Measurements from ENCODE around the gene KIRREL2.

The KIRREL2 gene

DNA sequence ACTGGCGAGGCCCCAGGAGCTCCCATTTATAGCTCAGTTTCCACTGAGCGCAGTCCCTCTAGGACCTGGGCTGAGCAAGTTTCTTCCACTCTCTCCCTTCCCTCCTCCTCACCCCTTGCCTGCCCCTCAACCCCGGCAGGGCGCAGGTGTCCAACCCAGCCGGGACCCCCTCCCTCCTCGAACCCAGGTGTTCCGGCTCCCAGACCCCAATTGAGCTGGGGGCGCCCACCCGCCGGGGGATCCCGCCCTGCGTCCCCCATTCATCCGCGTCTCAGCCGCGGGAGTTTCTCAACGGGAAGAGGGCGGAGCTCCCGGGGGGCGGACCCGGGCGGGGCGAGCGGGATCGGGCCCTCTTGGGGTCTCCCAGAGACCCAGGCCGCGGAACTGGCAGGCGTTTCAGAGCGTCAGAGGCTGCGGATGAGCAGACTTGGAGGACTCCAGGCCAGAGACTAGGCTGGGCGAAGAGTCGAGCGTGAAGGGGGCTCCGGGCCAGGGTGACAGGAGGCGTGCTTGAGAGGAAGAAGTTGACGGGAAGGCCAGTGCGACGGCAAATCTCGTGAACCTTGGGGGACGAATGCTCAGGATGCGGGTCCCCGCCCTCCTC, at the start of gene KIRREL2:
Gene KIRREL2, plus strand, starts transcription at position 366 of the 604 bp plus-strand sequence. Its CDS starts 209 bp downstream, at position 575.
- no peaks in the 10 kb centered on the region for H3K9me3 ChIP-seq (ENCODE audit: control insufficient read depth, insufficient read depth, low read depth, low read length)
- H3K4me1 ChIP-seq (ENCODE audit: control insufficient read depth, insufficient read depth, low read length) = no peaks in the 10 kb centered on the region
- no peak for TF ChIP-seq ZNF785 (tag by site-specific recombination; IDR thresholded peaks at IDR 0.05)
- TF ChIP-seq, protein P1, sequence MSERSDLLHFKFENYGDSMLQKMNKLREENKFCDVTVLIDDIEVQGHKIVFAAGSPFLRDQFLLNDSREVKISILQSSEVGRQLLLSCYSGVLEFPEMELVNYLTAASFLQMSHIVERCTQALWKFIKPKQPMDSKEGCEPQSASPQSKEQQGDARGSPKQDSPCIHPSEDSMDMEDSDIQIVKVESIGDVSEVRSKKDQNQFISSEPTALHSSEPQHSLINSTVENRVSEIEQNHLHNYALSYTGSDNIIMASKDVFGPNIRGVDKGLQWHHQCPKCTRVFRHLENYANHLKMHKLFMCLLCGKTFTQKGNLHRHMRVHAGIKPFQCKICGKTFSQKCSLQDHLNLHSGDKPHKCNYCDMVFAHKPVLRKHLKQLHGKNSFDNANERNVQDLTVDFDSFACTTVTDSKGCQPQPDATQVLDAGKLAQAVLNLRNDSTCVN (tag by site-specific recombination; optimal IDR thresholded peaks at IDR 0.05) = peak; percentile 9
- peak; percentile 23; the same call in 1 of the 2 replicates for TF ChIP-seq SP2 (tag by site-specific recombination; IDR thresholded peaks at IDR 0.05)
- TF ChIP-seq, protein P2, sequence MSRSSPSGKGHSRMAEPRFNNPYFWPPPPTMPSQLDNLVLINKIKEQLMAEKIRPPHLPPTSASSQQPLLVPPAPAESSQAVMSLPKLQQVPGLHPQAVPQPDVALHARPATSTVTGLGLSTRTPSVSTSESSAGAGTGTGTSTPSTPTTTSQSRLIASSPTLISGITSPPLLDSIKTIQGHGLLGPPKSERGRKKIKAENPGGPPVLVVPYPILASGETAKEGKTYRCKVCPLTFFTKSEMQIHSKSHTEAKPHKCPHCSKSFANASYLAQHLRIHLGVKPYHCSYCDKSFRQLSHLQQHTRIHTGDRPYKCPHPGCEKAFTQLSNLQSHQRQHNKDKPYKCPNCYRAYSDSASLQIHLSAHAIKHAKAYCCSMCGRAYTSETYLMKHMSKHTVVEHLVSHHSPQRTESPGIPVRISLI (tag by site-specific recombination; IDR thresholded peaks at IDR 0.05) = no peak
- no peak for TF ChIP-seq MZF1 (tag by site-specific recombination; IDR thresholded peaks at IDR 0.05; ENCODE audit: borderline replicate concordance)
- peak; percentile 71; the same call in 1 of the 2 replicates for TF ChIP-seq KLF8 (tag by site-specific recombination; IDR thresholded peaks at IDR 0.05)
- POLR2A ChIA-PET = interaction anchor here (0.6 kb wide), 1 partner anchor 197 kb away, joined by 11 read pairs; no protein-coding TSS in a partner anchor
- H3K36me3 ChIP-seq (ENCODE audit: control insufficient read depth in 2 of 2, insufficient read depth in 1 of 2, low read length in 2 of 2) = no peaks in the 10 kb centered on the region
- H3K27ac ChIP-seq (ENCODE audit: extremely low read depth, low read depth, low read length) = no peak within 1 kb of the TSS
- CTCF ChIA-PET = interaction anchor here (0.9 to 1.1 kb wide), 3 partner anchors 10 to 75 kb away, joined by 4 to 5 read pairs (median 4); no protein-coding TSS in a partner anchor
- H3K4me3 ChIP-seq (ENCODE audit: low read depth, low read length) = no peak within 1 kb of the TSS

DNA sequence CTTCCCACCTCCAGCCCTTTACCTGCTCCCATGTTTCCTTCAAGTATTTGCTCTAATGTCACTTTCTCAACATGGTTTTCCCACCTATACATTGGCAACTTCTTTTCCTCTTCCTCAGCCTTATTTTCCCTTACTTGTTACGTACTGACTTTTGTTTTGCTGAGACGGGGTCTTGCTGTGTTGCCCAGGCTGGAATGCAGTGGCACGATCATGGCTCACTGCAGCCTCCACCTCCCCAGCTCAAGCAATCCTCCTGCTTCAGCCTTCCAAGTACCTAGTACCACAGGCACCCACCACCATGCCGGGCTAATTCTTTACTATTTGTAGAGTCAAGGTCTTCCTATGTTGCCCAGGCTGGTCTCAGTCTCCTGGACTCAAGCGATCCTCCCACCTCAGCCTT, 49.1 kb upstream of the KIRREL2 start:
- Histone ChIP-seq H3K4me1 (ENCODE audit: control insufficient read depth, insufficient read depth, low read length) (0 out of 2 replicates have a peak, but pooled peaks cover 2% of the 10 kb centered on the region), H3K9me3 (ENCODE audit: control insufficient read depth, insufficient read depth, low read depth, low read length) (no peaks in the 10 kb centered on the region), H3K4me3 (ENCODE audit: low read depth, low read length) (no peak overlapping the region), H3K36me3 (ENCODE audit: control insufficient read depth in 2 of 2, insufficient read depth in 1 of 2, low read length in 2 of 2) (no peaks in the 10 kb centered on the region), H3K27ac (ENCODE audit: extremely low read depth, low read depth, low read length) (no peak overlapping the region)
- CTCF ChIA-PET = interaction anchor here (1.1 to 2.9 kb wide), 3 partner anchors 12 to 27 kb away, joined by 3 to 10 read pairs (median 3); no protein-coding TSS in a partner anchor
- peak; percentile 98 for TF ChIP-seq ZNF121 (tag by site-specific recombination; IDR thresholded peaks at IDR 0.05)
- no peak for TF ChIP-seq BCL11B (tag by site-specific recombination; IDR thresholded peaks at IDR 0.05; ENCODE audit: low read depth)
- POLR2A ChIA-PET = no interaction called here

DNA sequence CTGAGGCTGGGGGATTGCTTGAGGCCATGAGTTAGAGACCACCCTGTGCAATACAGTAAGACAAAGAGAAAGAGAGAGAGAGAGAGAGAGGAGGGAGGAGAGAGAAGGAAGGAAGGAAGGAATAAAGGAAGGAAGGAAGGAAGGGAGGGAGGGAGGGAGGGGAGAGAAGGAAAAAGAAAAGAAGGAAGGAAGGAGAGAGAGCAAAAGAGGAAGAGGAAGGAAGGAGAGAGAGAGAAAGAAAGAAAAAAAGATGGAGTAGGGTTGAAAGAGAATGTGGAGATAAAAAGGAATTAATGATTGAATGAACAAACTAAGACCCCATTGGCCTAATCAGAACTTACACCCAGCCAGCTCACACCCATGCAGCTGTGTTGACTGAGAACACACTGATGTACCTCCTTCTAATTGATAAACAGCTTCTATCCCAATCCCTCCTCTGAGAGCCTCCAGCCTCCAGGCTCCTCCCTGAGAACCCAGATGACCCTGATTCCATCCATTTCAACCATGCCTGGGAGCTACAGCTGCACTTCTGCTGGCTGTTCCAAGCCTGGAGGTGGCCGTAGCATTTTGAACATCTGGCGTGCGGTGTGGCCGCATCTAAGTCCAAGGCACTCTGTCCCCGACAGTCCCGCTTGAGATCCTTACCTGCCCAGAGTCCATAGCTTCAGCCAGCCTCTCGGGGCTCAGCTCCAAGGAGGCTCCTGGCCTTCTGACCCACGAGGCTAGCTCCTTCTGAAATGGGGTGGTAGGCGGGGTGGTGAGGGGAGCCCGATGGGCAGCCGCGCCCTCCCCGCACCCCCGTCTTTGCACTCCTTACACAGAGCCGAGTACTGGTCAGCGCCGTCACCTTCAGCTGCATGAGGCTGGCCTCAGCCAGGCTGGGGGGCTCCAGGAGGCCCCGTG, 45.1 kb upstream of the KIRREL2 start:
- H3K36me3 ChIP-seq (ENCODE audit: control insufficient read depth in 2 of 2, insufficient read depth in 1 of 2, low read length in 2 of 2) = no peaks in the 10 kb centered on the region
- H3K9me3 ChIP-seq (ENCODE audit: control insufficient read depth, insufficient read depth, low read depth, low read length) = no peaks in the 10 kb centered on the region
- H3K4me1 ChIP-seq (ENCODE audit: control insufficient read depth, insufficient read depth, low read length) = 0 out of 2 replicates have a peak, but pooled peaks cover 2% of the 10 kb centered on the region
- CTCF ChIA-PET = interaction anchor here (1.2 kb wide), 1 partner anchor 8 kb away, joined by 5 read pairs; no protein-coding TSS in a partner anchor
- H3K27ac ChIP-seq (ENCODE audit: extremely low read depth, low read depth, low read length) = no peak overlapping the region
- POLR2A ChIA-PET = interaction anchor here (1.3 kb wide), 1 partner anchor 63 kb away, joined by 5 read pairs; the partner anchor contains the start of gene LIN37
- TF ChIP-seq ZBTB17 (tag by site-specific recombination; IDR thresholded peaks at IDR 0.05) (peak; percentile 95), PRDM1 (tag by site-specific recombination; IDR thresholded peaks at IDR 0.05) (0 out of 2 replicates have a peak, but pooled peaks have one; percentile 19), ZNF366 (tag by site-specific recombination; conservative IDR thresholded peaks at IDR 0.05) (peak; percentile 85), ZNF596 (tag by site-specific recombination; IDR thresholded peaks at IDR 0.05) (no peak), ZBTB7A (tag by site-specific recombination; IDR thresholded peaks at IDR 0.05; ENCODE audit: low read depth) (0 out of 2 replicates have a peak, but pooled peaks have one; percentile 51), ZNF777 (tag by site-specific recombination; IDR thresholded peaks at IDR 0.05; ENCODE audit: borderline replicate concordance) (no peak)
- H3K4me3 ChIP-seq (ENCODE audit: low read depth, low read length) = no peak overlapping the region

Data from HEK293 (cell line).